ENCODE measurements around the gene AKT1.
"Not testable (repeated sequence)": the region's sequence is repeated elsewhere in the genome, so short reads cannot be mapped to it uniquely, and the experiment has no call there.

The AKT1 gene

DNA sequence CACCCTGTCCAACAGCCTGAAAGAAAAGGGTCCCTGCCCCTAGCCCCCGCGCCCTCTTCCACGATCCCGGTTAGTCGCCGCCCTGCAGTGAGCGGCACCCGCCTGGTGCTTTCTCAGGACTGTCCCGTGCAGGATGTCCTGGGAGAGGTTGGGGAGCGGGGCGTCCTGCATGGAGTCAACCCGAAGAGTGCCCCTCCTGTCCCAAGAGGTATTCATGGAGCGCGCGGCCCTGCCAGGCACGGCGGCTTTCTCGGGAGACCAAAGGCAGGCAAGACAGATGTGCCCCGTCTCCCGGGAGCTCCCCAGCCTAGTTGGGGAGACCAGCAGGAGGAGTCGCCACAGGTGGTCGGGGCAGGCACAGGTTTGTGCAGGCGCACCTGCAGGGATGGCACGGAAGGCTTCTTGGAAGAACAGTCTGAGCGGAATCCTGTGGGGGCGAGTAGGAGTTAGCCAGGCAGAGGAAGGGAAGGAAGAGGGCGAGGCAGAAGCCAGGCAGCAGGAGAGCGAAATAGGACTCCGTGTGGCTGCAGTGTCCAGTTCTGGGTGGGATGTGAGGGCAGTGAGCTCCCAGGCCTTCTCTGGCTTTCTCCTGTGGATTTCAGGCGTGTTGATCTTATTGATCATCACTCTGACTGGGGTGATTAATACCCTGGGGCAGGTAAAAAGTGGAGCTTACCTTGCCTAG, 41.9 kb downstream of the AKT1 start:
- DNase-seq (ENCODE audit: low read depth), result no peak

DNA sequence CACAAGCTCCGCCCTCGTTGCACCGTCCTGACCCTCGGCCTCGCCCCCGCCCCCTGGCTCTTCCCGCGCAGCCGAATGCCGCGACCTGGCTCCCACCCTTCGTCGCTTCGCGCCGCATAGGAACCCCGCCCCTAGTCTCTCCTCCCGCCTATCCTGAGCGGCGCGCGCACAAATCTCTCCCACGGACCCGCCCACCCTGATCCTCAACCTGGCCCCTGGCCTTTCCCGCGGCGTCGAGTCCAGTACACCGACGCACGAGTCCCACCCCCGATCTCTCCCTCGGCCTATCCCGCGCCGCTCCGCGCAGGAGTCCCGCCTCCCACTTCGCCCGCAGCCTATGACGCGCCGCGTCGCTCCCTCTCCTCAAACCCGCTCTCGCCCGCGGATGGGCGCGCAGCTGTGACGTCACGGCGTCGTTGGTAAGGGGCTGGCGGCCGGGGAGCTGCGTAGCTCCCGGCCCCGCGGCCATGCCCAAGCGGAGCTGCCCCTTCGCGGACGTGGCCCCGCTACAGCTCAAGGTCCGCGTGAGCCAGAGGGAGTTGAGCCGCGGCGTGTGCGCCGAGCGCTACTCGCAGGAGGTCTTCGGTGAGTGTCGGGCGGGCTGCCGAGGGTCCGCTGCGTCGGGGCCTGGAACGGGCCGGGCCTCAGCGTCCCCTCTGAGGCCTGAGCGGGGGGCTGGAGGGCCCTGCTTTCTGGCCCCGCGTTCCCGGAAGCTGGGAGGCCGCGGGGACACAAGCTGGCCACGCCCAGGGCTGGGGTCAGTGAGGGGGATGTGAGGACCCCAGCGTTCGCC, 42.6 kb downstream of the AKT1 start, which contains the start of gene SIVA1:
Gene SIVA1, plus strand, starts transcription at position 413 of the 793 bp plus-strand sequence. Its CDS starts 55 bp downstream, at position 468.
- peak; percentile 90 for DNase-seq (ENCODE audit: low read depth)

DNA sequence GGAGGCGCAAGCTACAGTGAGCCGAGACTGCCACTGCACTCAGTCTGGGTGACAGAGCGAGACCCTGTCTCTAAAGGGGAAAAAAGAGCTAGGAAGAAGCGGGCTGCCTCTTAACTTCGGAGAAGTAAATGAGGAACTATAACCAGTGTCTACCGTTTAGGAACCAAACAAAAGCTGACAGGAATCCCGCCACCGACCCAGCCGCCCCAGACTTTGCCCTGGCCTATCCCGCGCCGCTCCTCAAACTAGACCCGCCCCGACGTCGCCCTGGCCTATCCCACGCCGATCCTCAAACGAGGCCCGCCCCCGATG, 43.2 kb downstream of the AKT1 start:
- DNase-seq (ENCODE audit: low read depth), result no peak

- no peak for DNase-seq (ENCODE audit: low read depth)
Measured at GRCh38 chr14:104751539-104752422, 43.8 kb downstream of the AKT1 start.

DNA sequence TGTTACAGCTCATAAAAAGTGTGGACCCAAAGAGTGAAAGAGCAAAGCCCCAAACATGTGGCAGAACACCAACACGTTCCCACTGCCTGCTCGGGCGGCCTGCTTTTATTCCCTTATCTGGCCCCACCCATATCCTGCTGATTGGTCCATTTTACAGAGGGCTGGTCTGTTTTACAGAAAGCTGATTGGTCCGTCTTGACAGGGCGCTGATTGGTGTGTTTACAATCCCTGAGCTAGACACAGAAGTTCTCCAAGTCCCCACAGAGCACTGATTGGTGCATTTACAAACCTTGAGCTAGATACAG, 44.8 kb downstream of the AKT1 start:
- not testable (repeated sequence) for DNase-seq (ENCODE audit: low read depth)

- DNase-seq (ENCODE audit: low read depth), result no peak
Measured at GRCh38 chr14:104750056-104750752, 45.3 kb downstream of the AKT1 start.

DNA sequence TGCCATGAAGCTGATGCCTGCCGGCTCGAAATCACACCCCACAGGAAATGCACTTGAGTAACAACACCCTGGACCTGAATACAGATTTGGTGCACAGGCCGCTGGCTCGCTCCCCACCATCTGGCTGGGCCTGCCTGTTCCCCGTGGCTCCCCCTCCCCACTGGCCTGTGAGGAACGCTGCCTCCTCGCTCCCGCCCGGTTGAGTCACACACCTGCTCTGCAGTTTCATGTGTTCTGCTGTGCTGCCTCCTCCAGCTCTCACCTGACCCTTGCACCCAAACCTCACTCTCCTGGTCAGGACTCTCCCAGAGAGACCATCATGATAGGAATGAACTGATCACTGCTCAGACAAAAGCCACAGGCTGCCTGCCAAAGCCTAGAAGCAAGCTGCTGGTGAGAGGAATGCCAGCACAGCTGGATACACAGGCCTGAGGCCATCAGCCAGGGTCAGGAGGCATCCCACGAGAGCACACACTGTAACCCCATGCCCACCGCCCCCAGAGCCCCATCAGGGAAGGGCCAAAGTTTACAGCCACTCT, 46.4 kb downstream of the AKT1 start:
- no peak for DNase-seq (ENCODE audit: low read depth)

GRCh38 chr14:104747876-104748275, 47.7 kb downstream of the AKT1 start:
- DNase-seq (ENCODE audit: low read depth), result no peak

DNA sequence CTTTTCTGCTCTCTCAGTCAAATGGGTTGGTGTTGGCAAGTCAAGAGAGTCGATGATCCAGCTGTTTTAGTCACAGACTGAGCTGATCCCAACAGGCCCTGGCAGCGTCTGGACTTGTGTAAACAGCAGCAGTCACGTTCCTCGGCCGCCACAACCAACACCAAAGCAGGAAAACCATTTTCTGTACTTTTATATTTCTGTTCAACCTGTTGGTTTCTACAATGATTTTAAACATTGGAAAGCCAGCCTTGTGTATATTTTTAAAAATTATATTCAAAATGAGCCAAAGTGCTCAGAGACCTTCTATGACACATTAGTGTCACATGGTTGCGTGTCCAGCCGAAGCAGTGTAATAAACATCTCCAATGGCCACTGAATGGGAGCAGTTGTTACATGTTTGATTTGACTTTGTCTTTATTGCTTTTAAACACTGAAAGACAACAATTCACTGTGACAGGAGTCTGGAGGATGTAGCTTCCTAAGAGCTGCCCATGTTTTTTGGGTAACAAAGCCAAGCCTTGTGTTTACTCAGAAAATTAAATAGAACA, 48.5 kb downstream of the AKT1 start:
- DNase-seq (ENCODE audit: low read depth), result no peak

DNA sequence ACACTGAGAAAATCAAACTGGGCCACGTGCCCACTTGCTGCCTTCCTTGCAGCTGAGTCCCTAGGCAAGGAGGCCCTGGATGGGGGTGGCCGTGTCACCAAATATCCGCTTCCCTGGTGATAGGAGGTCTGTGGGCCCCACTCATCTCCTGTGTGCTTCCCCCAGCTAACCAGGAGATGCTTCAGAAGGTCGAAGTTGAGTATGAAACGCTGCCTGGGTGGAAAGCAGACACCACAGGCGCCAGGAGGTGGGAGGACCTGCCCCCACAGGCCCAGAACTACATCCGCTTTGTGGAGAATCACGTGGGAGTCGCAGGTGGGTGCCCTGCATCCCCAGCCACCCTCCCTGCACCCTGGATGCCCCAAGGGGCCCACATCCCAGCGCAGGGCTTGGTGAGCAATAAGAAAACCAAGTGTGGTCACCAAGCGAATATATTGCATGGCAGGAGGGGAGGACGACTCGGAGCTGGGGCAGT, 49.4 kb downstream of the AKT1 start:
- DNase-seq (ENCODE audit: low read depth), result no peak

DNA sequence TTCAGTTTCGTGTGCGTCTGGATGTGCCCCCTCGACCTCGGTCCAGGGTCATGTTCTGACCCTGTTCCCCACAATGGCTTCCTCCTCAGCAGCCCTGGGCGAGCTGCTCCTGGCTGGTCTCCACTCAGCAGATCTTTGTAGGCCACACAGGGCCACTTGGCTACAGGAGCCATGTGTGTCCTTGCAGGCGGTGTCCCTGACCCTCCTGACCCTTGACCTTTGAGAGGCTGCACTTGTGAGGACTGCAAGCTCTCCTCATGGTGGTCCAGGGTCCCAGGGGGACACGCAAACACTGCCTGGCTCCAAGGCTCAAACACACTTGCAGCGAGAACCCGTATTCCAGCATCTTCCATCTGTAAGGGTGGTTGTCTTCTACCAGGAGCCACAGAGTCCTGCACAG, 50.1 kb downstream of the AKT1 start:
- no peak for DNase-seq (ENCODE audit: low read depth)

GRCh38 chr14:104744484-104744883, 51.1 kb downstream of the AKT1 start:
- no peak for DNase-seq (ENCODE audit: low read depth)

DNA sequence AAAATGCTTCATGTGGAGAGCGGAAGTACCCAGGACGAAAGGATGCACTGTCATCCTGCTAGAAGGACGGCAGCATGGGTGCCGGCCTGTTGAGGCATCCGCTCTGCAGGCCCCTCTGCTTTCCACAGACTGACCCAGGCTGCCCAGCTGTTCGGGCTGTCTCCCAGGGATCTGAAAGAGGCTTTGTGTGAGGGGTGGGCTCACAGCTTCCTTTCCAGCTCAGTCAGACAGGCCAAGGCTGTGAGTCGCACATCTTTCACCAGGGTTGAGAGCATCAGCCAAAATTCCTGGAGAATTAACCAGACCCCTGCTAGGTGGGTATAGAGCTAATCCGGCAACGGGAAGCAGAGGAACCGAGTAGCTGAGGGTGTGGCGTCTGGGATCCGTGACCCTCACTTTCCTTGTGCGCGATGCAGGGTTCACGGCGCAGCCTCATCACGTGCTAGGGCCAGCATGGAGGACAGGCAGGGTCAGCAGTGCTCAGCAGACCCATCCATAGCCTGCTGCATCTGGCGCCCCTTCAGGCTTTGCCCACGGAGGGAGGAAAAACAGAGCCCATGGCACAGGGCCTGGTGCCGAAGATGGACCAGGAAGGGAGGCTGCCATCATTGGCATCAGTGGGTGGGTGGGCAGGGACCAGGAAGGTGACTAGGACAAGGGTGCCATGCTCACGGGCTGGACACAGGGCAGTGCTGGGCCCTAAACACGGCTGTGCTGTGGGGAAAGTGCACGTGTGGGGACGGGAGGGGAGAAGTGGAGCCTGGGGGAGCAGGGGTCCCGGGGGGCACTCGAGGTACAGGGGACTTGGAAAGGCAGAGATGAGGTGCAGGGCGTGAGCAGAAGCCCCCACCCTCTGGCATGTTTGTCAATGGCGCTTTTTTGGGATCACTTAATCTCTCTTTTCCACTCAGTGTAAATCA, 51.8 kb downstream of the AKT1 start:
- no peak for DNase-seq (ENCODE audit: low read depth)

DNA sequence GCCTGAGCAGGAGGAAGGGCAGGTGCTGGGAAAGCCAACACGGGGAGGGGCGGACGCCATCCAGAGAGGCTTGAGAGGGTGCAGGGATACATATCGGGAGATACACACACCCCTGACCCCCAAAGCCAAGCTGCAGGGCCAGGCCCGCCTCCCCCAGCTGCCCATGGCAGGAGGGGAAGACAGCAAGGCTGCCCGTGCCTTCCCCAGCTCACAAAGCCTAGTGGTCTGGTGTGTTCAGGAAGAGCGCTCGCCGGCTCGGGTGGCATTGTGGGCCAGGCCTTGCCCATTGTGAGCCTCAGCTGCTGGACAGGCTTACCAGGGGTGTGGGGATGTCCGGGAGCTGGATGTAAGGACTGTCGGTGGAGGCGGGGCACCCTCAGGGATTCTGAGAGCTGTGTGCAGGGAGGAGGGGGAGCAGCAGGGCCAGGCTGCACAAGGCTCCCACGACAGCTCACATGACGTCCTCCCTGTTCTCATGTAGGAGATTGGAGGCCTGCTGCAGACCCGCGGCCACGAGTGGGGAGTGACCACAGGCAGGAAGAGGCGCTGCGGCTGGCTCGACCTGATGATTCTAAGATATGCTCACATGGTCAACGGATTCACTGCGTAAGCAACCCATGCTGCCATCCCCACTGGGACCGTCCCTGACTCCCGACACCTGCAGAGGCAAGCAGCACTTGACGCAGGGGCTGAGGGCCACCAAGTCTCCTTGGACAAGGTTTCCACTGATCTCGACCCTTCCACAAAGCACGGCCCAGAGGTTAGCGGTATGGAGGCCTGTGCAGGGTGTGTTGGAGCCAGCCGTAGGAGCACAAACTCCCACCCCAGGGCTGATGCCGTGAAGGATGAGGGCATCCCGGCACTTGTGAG, 52.7 kb downstream of the AKT1 start:
- DNase-seq (ENCODE audit: low read depth), result no peak

- DNase-seq (ENCODE audit: low read depth), result no peak
Measured at GRCh38 chr14:104741803-104742251, 53.7 kb downstream of the AKT1 start.

GRCh38 chr14:104741108-104741802, 54.3 kb downstream of the AKT1 start:
- DNase-seq (ENCODE audit: low read depth), result no peak

GRCh38 chr14:104739546-104740516, 55.7 kb downstream of the AKT1 start:
- no peak for DNase-seq (ENCODE audit: low read depth)

All from non-pigmented ciliary epithelial cell (primary cell).